Measurements from ENCODE around the gene SEC63.
"Not testable (repeated sequence)": the region's sequence is repeated elsewhere in the genome, so short reads cannot be mapped to it uniquely, and the experiment has no call there.

Gene SEC63, protein sequence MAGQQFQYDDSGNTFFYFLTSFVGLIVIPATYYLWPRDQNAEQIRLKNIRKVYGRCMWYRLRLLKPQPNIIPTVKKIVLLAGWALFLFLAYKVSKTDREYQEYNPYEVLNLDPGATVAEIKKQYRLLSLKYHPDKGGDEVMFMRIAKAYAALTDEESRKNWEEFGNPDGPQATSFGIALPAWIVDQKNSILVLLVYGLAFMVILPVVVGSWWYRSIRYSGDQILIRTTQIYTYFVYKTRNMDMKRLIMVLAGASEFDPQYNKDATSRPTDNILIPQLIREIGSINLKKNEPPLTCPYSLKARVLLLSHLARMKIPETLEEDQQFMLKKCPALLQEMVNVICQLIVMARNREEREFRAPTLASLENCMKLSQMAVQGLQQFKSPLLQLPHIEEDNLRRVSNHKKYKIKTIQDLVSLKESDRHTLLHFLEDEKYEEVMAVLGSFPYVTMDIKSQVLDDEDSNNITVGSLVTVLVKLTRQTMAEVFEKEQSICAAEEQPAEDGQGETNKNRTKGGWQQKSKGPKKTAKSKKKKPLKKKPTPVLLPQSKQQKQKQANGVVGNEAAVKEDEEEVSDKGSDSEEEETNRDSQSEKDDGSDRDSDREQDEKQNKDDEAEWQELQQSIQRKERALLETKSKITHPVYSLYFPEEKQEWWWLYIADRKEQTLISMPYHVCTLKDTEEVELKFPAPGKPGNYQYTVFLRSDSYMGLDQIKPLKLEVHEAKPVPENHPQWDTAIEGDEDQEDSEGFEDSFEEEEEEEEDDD

GRCh38 chr6:107957909-107958688 lies at the start of gene SEC63:
SEC63 (minus strand) TSS chr6:107958208; CDS start chr6:107958009, 199 bp downstream.
- peak within 1 kb of the TSS; percentile 92 for H3K4me3 ChIP-seq (ENCODE audit: low read depth, low read length)

DNA sequence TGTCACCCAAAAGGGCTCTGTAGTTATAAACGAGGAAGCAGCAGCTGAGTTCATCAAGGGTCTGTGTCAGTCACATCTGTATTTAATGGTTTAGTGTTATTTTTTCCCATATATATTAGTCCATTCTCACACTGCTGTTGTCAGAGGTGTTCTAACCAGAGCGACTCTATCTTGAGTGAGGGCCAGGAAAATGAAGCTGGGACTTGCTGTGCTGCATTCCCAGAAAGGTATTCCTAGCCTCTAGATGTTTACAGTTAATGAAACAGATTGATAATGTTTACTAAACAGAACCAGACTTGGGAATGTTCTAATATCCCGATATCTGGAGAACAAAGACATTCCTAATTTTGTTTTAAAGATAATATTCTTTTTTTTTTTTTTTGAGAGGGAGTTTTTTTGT lies 48.0 kb upstream of the SEC63 start:
- H3K4me3 ChIP-seq (ENCODE audit: low read depth, low read length), result no peak overlapping the region

DNA sequence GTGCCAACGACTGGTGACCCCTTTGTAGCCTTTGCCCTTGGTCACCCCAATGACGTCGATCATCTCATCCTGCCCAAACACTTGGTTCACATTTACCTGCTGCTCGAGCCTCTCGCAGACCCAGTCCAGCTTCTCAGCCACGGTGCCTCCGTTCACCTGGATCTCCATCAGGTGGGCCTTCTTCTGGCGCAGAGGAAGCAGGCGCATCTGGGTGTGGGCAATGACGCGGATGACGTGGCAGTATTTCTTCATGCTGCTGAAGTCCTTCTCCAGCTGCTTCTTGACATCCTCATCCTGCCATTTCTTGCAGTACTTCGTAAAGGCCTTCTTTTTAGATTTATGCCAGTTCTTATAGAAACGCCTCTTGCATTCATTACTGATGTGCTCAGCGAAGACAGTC lies 46.9 kb upstream of the SEC63 start:
- H3K4me3 ChIP-seq (ENCODE audit: low read depth, low read length), result no peak overlapping the region

- H3K4me3 ChIP-seq (ENCODE audit: low read depth, low read length), result no peak overlapping the region
These were observed 44.6 kb upstream of the SEC63 start for GRCh38 chr6:108002365-108003221.

DNA sequence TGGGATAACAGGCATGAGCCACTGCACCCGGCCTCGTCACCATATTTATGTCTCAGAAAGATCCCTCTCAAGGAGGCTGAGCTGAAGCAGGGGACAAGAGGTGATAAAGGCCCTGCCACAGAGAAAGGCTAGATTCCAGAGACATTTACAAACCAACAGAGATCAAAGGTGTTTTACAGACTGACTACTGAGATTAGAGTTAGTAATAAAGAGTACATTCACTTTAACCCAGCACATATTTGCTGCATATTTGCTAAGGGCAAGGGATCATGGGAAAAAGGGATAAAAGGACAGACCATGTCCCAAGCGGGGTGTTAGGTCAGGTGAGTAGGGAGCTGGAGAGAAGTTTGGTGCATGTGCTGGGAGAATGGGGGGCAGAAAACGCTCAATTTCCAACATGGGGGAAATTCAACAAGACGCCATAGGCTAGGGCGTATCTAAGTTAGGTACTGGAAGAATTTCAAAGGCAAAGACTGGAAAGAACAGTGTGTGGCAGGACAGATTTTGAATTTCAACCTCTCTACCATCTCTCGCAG lies 43.8 kb upstream of the SEC63 start:
- no peak overlapping the region for H3K4me3 ChIP-seq (ENCODE audit: low read depth, low read length)

GRCh38 chr6:108000259-108000658 lies 42.3 kb upstream of the SEC63 start:
- not testable (repeated sequence) for H3K4me3 ChIP-seq (ENCODE audit: low read depth, low read length)

DNA sequence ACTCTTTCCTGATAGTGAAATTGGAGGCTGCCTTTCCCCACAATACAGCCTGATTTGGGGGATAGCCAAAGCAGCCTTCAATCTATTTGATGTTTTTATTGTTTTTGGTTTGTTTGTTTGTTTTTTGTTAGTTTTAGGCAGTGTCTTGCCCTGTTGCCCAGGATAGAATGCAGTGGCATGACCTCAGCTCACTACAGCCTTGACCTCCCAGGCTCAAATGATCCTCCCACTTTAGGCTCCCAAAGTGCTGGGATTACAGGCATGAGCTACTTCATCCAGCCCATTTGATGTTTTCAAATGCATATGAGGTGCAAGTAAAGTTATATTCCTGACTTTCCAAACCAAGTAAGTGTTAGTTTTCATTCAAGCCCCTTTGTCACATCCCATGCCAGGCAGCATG lies 41.3 kb upstream of the SEC63 start:
- no peak overlapping the region for H3K4me3 ChIP-seq (ENCODE audit: low read depth, low read length)

- no peak overlapping the region for H3K4me3 ChIP-seq (ENCODE audit: low read depth, low read length)
These were observed 34.0 kb upstream of the SEC63 start for GRCh38 chr6:107991772-107992550.

DNA sequence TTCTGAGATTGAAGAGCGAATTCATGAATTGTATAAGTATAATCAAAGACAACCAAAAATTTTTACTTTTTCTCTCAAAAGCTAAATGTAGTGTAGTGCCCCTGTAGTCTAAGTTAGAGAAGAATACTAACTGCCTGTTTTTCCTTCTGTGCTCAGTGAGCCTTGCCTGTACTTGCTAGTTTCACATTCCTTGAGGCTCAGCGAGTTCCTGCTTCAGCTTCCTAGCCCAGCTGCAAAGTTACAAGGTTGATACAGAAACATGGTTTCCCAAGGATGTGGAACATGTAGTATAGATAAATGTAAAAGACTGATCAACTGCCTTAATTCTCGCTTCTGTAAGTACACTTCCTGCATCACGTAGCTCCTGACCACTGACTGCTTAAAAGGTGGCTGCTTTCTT lies 33.1 kb upstream of the SEC63 start:
- no peak overlapping the region for H3K4me3 ChIP-seq (ENCODE audit: low read depth, low read length)

DNA sequence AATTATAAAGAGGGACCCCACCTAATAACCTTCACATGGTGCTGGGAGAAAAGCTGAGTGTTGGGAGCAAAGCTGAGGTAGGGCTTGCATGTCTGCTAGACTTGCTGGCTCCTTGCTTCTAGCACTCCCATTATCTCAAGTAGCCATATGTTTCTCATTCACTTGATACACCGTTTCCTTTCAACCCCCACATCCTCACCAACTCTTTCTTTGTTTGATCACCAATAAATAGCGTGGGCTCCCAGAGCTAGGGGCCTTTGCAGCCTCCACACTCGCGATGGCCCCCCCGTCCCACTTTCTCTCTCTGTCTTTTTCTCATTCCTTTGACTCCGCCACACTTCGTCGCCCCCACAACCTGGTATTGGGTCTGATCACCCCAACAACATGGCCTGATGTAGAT lies 32.6 kb upstream of the SEC63 start:
- not testable (repeated sequence) for H3K4me3 ChIP-seq (ENCODE audit: low read depth, low read length)

GRCh38 chr6:107989166-107990094 lies 31.4 kb upstream of the SEC63 start:
- no peak overlapping the region for H3K4me3 ChIP-seq (ENCODE audit: low read depth, low read length)

- no peak overlapping the region for H3K4me3 ChIP-seq (ENCODE audit: low read depth, low read length)
These were observed 30.6 kb upstream of the SEC63 start for GRCh38 chr6:107988570-107988969.

GRCh38 chr6:107987805-107988204 lies 29.8 kb upstream of the SEC63 start:
- H3K4me3 ChIP-seq (ENCODE audit: low read depth, low read length), result no peak overlapping the region

DNA sequence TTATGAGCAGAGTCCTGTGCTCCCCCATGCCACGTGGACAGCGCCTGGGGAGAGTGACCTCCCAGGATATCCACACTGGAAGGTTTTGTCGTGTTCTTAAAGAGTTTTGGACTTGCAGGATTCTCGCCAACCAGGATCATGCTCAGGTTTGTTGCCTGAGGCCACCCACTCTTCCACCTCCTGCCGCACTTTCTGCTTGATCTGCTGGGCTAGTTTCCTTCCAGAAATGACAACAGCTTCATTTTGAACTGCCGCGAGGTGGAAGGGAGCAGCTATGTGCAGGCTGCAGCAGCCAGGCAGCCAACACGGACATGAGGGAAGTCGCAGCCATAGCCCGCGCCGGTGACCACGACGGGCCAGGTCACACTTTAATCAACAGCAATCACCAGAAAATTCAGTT lies 27.7 kb upstream of the SEC63 start:
- no peak overlapping the region for H3K4me3 ChIP-seq (ENCODE audit: low read depth, low read length)

DNA sequence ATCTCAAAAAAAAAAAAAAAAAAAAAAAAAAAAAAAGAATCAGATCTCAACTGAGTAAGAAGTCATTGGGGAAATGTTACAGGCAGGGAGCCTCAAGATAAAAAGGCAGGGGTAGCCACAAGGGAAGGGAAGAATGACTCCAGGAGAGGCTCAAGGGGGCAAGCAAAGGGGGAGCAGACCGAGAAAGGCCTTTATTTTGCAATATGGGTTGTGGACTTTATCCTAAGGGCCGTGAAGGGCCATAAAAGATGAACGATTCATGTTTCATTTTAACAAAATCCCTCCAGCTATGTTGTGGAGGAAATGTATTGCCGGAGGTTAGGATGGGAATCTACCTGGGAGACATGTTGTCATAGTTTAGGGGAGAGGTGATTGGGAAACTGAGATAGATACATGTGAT lies 25.8 kb upstream of the SEC63 start:
- no peak overlapping the region for H3K4me3 ChIP-seq (ENCODE audit: low read depth, low read length)

DNA sequence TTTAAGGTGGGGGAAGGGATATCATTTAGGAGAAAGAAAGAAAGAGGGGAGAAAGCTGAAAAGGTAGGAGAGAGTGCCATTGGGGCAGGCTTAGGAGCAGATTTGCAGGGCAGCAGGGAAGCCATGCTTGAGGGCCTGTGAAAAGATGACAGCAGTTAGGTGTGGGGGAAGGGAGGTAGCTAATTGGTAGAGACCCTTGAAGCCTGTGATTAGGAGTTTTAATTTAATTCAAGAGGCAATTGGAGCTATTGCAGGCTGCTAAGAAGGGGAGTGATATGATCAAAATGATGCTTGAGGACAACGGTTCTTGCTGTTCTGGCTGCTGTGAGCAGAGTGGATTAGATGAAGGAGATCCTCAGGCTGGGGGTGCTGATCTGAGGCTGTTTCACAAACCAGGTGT lies 24.5 kb upstream of the SEC63 start:
- H3K4me3 ChIP-seq (ENCODE audit: low read depth, low read length), result no peak overlapping the region

DNA sequence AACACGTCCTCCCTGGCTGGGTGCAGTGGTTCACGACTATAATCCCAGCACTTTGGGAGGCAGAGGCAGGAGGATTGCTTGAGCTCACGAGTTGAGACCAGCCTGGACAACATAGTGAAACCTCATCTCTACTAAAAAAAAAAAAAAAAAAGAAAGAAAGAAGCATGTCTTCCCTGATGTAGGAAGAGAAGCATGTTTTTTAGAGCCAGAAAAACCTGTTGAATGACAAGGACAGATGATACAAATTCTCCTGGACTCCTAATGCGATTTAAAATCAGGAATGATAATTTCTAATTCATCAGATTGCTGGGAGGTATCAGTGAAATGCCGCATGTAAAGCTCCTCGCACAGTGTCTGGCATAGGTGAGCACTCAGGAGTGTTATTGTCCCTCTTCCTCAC lies 23.7 kb upstream of the SEC63 start:
- no peak overlapping the region for H3K4me3 ChIP-seq (ENCODE audit: low read depth, low read length)

DNA sequence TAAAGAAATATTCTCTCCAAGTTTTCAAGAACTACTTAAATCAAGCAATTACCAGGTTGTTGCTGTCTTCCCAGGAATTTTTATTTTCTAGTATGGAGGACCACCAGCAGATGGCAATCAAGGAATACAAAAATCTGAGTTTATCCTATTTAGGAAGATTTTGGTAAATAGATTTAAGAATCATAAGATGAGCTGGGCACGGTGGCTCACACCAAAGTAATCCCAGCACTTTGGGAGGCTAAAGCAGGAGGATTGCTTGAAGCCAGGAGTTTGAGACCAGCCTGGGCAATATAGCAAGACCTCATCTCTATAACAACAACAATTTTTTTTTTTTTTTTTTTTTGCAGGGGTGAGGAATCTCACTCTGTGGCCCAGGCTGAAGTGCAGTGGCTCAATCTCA lies 19.3 kb upstream of the SEC63 start:
- no peak overlapping the region for H3K4me3 ChIP-seq (ENCODE audit: low read depth, low read length)

Data from iPS-11a (cell line).